GM12865 (cell line): ENCODE data around the gene EIF4B.

Source experiments
- DNase-seq: peaks from one replicate; pipeline ENCODE4 v3.0.0; 2010; ENCODE audit warnings: low read depth
- H3K4me3 ChIP-seq: 2 replicates; pipeline ENCODE4 v1.5.1; 2011; ENCODE audit warnings: mild to moderate bottlenecking, low read depth, low read length, control low read depth
- CTCF ChIP-seq: IDR thresholded peaks from 2 replicates; pipeline ENCODE4 v1.5.1; 2011; ENCODE audit warnings: low read length, control low read depth, low read depth, inconsistent platforms; ENCODE audit not compliant: insufficient read depth; ENCODE audit errors: missing control alignments

Gene EIF4B

DNA sequence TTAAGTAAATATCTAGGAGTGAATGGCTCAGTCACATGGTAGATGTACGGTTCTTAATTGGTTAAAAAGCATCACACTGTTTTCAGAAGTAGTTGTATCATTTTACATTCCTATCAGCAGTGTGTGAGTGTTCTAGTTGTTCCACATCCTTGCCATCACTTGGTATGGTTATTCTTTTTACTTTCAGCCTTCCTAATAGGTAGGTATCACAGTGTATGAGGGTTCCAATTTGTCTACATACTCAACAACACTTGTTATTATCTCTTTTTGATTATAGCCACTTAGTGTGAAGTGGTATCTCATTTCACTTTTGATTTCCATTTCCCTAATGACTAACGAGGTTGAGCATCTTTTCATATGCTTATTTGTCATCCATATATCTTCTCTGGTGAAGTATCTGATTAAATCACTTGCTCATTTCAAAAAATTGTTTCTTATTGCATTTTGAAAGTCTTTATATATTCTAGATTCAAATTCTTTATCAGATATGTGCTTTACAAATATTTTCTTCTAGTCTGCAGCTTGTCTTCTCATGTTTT is 76.5 kb downstream of the EIF4B start:
- DNase-seq = no peak
- no peak overlapping the region for H3K4me3 ChIP-seq
- no peak for TF ChIP-seq CTCF

- no peak for DNase-seq
- no peak overlapping the region for H3K4me3 ChIP-seq
- TF ChIP-seq CTCF = no peak
Observed at GRCh38 chr12:53086361-53086760, 80.1 kb downstream of the EIF4B start.

DNA sequence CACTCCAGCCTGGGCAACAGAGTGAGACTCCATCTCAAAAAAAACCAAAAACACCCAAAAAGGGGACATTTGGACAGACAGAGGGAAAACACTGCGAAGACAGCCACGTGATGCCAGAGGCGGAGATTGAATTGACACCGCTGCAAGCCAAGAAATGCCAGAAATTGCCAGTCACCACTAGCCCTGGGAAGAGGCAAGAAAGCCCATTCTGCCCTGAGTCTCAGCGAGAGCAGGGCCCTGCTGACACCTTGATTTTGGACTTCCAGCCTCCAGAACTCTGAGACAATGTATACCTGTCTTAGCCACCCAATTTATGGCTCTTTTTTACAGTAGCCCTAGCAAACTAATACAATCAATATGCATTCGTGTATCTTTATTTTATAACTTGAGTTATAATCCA is 83.8 kb downstream of the EIF4B start:
- H3K4me3 ChIP-seq = no peak overlapping the region
- DNase-seq = no peak
- TF ChIP-seq CTCF = no peak

- no peak overlapping the region for H3K4me3 ChIP-seq
- no peak for DNase-seq
- TF ChIP-seq CTCF = no peak
Observed at GRCh38 chr12:53090554-53090953, 84.3 kb downstream of the EIF4B start.

- TF ChIP-seq CTCF = no peak
- H3K4me3 ChIP-seq = no peak overlapping the region
- no peak for DNase-seq
Observed at GRCh38 chr12:53091756-53092155, 85.5 kb downstream of the EIF4B start.
